Amniotic stem cell (primary cell): ENCODE measurements around the gene RAB5B.
"Not testable (repeated sequence)": the region's sequence is repeated elsewhere in the genome, so short reads cannot be mapped to it uniquely, and the experiment has no call there.

ENCODE experiments used
- DNase-seq: peaks from one replicate; lab custom pipeline; 2025; lab: John Stamatoyannopoulos, UW

Gene RAB5B

GRCh38 chr12:55982319-55982936 lies 8.6 kb downstream of the RAB5B start:
- DNase-seq: no peak

DNA sequence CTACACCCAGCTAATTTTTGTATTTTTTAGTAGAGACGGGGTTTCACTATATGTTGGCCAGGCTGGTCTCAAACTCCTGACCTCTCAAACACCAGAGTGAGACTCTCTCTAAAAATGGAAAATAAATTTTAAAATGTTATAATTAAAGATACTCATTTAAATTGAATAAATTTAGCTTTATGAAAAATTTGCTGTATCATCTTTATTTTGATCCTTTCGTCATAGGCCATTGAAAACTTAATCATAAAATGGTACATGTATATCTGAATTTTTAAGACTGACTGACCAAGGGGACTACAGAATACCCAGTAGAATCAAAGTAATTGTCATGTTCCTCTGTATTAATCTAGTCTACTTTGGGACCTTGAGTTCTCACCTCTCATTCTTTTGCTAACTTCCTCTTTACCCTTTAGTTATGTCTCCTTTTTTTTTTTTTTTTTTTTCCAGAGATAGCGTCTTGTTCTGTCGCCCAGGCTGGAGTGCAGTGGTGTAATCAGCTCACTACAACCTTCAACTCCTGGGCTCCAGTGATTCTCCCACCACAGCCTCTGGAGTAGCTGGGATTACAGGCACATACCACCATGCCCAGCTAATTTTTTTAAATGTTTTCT lies 9.5 kb downstream of the RAB5B start:
- no peak for DNase-seq

DNA sequence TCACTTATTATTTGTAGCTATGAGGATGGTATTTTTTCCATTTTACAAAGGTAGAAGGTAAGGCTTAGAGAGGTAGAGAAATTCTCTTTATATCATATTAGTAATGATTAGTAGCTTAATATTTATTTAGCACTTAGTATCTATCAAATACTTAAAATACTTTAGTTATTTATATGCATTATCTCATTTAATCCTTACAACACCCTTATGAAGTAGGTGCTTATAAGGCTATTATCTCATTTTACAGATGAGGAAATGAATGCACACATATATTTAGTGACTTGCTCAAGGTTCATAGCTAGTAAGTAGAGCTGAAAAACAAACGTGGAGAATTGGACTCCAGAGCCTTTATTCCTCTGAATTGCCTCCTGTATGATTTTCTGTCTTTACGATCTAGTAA lies 11.0 kb downstream of the RAB5B start:
- DNase-seq: no peak

GRCh38 chr12:55985341-55985740 lies 11.5 kb downstream of the RAB5B start:
- DNase-seq: no peak

- DNase-seq: not testable (repeated sequence)
Measured at GRCh38 chr12:55985976-55986375, 12.1 kb downstream of the RAB5B start.

DNA sequence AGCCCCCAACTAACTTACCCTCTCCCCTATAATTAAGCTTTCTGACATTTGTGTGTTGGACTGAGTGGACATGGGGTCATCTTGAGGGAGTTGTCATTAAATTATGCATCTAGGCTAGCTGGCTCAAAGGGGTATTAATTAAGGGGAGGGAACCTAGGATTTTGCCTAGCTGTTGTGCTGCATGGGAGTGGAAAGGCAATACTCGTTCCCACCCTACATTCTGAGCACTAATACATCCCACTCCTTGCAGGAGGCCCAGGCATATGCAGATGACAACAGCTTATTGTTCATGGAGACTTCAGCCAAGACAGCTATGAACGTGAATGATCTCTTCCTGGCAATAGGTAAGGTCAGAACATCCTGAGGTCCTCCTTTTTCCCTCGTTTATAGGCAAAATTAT lies 17.2 kb downstream of the RAB5B start:
- DNase-seq: no peak

GRCh38 chr12:55993230-55993853 lies 19.5 kb downstream of the RAB5B start:
- no peak for DNase-seq

GRCh38 chr12:55995366-55995765 lies 21.5 kb downstream of the RAB5B start:
- DNase-seq: no peak

DNA sequence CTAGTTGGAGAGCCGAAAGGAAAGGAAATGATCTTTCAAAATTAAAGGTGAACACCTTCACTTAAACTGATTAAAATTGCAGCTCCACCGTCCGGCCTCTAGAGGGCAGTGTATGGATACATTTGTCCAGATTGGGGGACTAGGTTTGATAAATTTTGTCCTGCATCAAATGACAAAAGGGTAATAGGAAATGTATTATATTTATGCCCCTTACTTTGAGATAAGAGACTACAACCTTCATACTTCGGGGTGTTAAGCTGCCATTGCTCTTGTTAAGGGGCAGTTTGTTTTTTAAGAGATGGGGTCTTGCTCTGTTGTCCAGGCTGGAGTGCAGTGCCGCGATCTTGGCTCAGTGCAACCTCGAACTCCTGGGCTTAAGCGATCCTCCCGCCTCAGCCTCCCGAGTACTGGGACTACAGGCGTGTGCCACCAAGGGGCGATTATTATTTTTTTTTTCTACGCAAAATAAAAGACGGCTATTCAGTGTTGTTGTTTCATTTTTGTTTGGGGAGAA lies 22.4 kb downstream of the RAB5B start:
- DNase-seq: peak; percentile 20

DNA sequence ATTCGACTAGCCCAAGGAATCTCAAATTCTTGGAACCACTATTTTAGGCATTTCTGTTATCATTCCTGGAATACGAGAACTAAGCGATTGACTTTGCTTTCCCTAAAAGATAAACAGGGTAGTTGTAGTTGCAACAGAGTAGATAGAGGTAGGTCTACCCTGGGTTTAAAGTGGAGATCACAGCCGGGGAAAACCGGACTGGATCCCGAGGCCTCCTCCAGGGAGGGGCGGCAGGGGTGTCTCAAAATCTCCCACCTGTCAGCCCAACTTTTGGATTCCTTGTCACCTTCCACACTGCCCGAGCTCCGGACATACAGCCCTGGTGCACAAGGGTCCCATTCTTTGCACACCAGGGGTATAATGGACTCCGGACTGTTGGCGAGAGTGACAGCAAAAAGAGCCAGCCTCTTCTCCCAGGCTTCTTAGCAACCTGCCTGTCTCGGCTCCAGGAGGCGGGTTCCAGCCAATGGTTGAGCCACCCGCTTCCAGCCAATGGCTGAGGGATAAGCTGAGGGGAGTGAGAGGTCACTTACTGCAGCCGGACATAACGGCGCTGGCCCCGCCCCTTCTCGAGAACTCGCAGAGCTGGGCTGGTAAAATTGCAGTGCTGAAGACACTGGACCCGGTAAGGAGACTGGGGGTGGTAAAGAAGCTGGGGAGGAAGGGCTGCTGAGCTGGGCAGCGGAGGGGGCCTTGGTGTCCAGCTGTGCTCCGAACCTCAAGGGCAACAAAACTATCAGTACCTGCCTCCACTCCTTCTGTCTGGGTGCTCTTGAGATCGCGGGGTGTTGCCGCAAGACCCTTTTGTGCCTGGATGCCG lies 23.0 kb downstream of the RAB5B start, which contains the start of gene SUOX:
Gene SUOX, plus strand, starts transcription at position 562 of the 820 bp plus-strand sequence. CDS start 4,946 bp downstream, outside the sequence.
- DNase-seq: peak; percentile 92

DNA sequence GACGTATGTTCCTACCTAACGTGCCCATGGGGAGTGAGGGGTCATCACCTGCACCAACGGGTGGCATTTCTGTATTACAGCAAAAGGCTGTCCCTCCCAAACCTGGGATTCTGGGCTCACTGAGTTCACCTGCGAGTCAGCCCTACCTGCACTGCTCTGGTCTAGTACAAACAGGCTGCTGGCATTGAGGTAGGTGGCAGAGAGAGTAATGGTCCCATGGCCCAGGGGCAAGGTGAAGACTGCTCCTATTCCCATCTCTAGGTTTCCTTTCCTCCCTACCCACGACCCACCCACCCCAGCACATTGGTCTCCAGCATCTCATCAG lies 23.6 kb downstream of the RAB5B start:
- no peak for DNase-seq

- not testable (repeated sequence) for DNase-seq
Measured at GRCh38 chr12:55999522-55999921, 25.6 kb downstream of the RAB5B start.

- not testable (repeated sequence) for DNase-seq
Measured at GRCh38 chr12:55999999-56000540, 26.2 kb downstream of the RAB5B start.

- no peak for DNase-seq
Measured at GRCh38 chr12:56001487-56002100, 27.7 kb downstream of the RAB5B start.

DNA sequence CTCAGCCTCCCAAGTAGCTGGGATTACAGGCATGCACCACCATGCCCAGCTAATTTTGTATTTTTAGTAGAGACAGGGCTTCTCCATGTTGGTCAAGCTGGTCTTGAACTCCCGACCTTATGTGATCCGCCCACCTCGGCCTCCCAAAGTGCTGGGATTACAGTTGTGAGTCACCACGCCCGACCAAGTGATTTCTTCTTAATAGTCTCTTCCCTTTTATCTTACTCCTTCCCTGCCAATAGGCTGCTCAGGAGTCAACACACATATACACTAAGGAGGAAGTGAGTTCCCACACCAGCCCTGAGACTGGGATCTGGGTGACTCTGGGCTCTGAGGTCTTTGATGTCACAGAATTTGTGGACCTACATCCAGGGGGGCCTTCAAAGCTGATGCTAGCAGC lies 29.5 kb downstream of the RAB5B start:
- not testable (repeated sequence) for DNase-seq

GRCh38 chr12:56004211-56004610 lies 30.3 kb downstream of the RAB5B start:
- no peak for DNase-seq

DNA sequence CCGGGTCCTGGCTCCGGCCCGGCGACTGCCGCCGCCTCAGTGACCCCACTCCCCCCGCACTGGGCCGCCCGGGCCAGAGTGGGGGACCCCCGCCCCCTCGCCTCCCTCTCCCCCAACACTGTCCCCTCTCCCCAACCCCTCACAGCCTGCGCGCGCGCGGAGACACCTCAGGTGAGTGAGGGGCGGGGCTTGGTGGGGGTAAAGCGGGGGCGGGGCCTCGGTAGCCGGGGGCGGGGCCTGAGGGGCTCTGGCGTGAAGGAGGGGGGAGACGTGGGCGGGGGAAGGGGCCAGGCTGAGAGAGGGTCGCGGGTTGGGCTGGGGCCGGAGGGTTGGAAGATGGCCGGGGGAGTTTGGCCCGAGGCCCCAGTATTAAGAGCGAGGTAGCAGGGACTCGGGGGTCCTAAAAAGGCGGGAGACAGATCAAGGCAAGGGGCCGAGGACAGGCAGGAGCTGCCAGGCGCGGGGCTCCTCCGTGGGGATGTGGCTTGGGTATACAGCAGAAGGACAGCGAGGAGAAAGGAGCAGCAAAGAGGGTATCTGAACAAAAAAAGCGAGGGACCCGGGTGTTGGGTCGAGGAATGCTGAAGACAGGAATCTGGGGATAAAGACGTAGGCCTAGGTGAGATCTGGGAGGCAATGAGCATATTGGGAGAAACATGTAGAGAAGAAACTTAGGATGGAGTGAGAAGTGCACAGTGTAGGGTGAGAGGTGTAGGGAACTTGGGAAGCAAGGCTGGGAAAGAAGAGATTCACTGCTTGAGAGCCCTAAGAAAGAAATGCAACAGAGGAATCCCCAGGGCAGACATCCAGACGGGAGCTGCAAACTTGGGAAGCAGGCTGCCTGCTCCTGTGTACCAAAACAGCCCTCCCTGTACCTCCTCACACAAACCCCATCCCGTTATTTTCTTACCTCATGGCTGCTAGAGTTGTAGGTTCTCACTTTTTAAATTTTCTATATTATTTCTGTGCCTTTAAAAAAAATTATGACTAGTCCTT lies 34.0 kb downstream of the RAB5B start:
- DNase-seq: no peak

DNA sequence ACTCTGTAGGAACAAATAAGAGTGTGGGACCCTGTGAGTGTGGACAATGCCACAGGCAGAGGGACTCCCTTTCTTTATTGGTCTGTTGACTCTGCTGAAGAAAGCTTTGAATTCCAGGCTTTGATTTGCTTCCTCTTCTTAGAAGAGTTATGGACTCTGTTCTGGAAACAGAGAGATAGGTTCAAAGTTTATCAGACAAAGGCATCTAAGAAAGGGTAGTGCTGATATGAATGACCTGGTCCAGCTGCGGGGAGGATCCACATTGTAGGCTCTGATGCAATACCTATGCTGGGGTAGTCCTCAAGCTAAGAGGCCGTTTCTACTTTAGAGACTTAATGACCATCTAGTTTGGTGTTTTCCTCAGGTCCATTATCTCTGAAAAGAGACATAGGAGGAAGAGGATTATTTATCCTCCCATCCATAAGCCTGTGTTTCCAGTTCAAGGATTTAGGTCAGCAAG lies 36.3 kb downstream of the RAB5B start:
- no peak for DNase-seq

DNA sequence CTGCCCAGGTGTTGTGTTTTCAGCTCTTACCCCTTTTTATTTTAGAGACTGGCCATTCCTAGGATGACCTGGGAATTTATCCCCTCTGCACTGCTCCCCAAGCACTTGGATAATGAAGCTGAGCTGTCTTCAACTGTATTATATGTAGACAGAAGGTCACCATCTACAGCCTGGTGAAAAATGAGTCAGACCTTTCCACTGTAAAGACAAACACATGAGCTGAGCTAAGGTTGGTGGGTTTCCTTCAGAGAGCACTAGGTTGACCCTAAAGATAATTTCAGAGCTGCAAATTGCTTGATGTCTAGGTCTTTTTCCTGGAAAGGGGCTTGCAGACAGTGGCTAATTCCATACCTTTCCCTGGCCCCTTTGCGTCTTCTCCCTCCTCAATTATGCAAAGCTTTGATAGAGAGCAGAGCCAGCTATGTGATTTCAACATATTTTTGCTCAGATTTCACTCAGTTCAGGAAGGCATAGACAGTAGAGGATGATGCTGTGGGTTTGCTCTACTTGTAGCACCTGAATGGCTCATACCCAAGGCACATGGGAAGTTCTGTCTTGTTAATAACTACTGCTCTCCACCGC lies 37.7 kb downstream of the RAB5B start:
- no peak for DNase-seq

DNA sequence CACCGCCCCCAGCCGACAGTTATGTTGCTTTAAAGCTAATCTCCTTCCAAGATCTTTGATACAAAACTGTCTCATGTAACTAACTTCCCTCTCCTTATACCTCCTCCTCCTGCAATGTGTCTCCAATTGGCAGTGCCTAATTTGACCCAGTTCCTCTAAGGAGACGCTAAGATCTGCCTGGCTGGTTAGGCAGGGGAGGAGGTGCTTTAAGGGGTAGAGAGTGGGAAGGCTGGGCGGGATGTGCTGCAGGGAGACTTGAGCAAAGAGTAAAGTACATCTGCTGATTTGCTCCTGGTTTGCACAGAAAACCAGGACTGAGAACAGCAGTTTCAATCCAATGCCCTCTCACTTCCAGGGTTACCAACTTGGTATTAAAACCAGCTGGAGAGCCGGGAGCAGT lies 39.6 kb downstream of the RAB5B start:
- DNase-seq: no peak
